Measurements from ENCODE around the gene MMS22L. TPM values are rescaled to one million over a fixed set of nuclear protein-coding genes. Genes with fewer than 3 reads are reported as not detected.
A peak's percentile ranks its signal among the peaks of the same experiment; 100 is the strongest.

Gene MMS22L
- total and polyA plus RNA-seq, 10 of the 15 experiments (the other 5 are each of a cell fraction or from before 2014, with no cell fraction given) = 5.0 to 33.9 (median 18.7) TPM

- TF ChIP-seq, protein P1, sequence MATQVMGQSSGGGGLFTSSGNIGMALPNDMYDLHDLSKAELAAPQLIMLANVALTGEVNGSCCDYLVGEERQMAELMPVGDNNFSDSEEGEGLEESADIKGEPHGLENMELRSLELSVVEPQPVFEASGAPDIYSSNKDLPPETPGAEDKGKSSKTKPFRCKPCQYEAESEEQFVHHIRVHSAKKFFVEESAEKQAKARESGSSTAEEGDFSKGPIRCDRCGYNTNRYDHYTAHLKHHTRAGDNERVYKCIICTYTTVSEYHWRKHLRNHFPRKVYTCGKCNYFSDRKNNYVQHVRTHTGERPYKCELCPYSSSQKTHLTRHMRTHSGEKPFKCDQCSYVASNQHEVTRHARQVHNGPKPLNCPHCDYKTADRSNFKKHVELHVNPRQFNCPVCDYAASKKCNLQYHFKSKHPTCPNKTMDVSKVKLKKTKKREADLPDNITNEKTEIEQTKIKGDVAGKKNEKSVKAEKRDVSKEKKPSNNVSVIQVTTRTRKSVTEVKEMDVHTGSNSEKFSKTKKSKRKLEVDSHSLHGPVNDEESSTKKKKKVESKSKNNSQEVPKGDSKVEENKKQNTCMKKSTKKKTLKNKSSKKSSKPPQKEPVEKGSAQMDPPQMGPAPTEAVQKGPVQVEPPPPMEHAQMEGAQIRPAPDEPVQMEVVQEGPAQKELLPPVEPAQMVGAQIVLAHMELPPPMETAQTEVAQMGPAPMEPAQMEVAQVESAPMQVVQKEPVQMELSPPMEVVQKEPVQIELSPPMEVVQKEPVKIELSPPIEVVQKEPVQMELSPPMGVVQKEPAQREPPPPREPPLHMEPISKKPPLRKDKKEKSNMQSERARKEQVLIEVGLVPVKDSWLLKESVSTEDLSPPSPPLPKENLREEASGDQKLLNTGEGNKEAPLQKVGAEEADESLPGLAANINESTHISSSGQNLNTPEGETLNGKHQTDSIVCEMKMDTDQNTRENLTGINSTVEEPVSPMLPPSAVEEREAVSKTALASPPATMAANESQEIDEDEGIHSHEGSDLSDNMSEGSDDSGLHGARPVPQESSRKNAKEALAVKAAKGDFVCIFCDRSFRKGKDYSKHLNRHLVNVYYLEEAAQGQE (IDR thresholded peaks at IDR 0.05; ENCODE audit: low read depth, low read length) = no peak
- TF ChIP-seq BHLHE40 (IDR thresholded peaks at IDR 0.05; ENCODE audit: borderline replicate concordance in 1 of 2, low read depth in 2 of 2, low read length in 1 of 2) (no peak), TCF7 (IDR thresholded peaks at IDR 0.05; ENCODE audit: borderline replicate concordance) (no peak), RB1 (IDR thresholded peaks at IDR 0.05; ENCODE audit: borderline replicate concordance) (no peak), SREBF1 (IDR thresholded peaks at IDR 0.05; ENCODE audit: low read length) (no peak)
Observed at GRCh38 chr6:97304701-97305100, 21.7 kb upstream of the MMS22L start (continued).

GRCh38 chr6:97294451-97294850 is 11.4 kb upstream of the MMS22L start:
- no TSS peak for BruUV-seq (replicated peaks)
- intact Hi-C loops (cut with micrococcal nuclease; ENCODE audit: unreplicated experiment) = no loop called here
- ChIA-PET RAD21 (ENCODE audit: unreplicated experiment) (no interaction called here), SMC1A (ENCODE audit: uncharacterized antibody, unreplicated experiment) (interaction anchor here (1.4 kb wide), 1 partner anchor 12 kb away, joined by 4 read pairs; no protein-coding TSS in a partner anchor), POLR2A (no interaction called here), CTCF (interaction anchor here (0.7 kb wide), 1 partner anchor 179 kb away, joined by 3 read pairs; no protein-coding TSS in a partner anchor)
- WGBS (ENCODE audit: insufficient coverage, insufficient replicate concordance, low lambda C conversion rate, missing lambda C conversion rate) = 3% methylated on average over 3 of the region's 3 CpGs
- Histone ChIP-seq H3K27me3 (replicated peaks in 1 of 2; ENCODE audit: control insufficient read depth in 2 of 2, insufficient read depth in 2 of 2, low read length in 1 of 2) (no peaks in the 10 kb centered on the region), H2AFZ (ENCODE audit: control insufficient read depth, low read depth, low read length) (no peak overlapping the region; the same call in 1 of the 2 replicates), H3K79me2 (ENCODE audit: control insufficient read depth, insufficient read depth, low read length) (no peaks in the 10 kb centered on the region), H3K27ac (ENCODE audit: control insufficient read depth, insufficient read depth) (no peak overlapping the region), H3K4me3 (no peak overlapping the region; the same call in 1 of the 2 replicates), H3K36me3 (ENCODE audit: control insufficient read depth in 2 of 2, insufficient read depth in 2 of 2, low read length in 1 of 2) (no peaks in the 10 kb centered on the region), H3K9me3 (replicated peaks; ENCODE audit: control insufficient read depth, insufficient read depth, low read length) (no peaks in the 10 kb centered on the region; the same call in 2 of the 3 replicates), H3K9ac (ENCODE audit: control insufficient read depth, insufficient read depth, low read length) (no peak overlapping the region), H3K4me2 (ENCODE audit: control insufficient read depth, insufficient read depth) (no peak overlapping the region), H3K4me1 (ENCODE audit: control insufficient read depth, insufficient read depth, low read length) (no peaks in the 10 kb centered on the region), H4K20me1 (ENCODE audit: control insufficient read depth, insufficient read depth) (no peaks in the 10 kb centered on the region)
- ATAC-seq (peak; percentile 75), FAIRE-seq (no peak), DNase-seq (ENCODE audit: low read depth, low spot score) (peak; percentile 38)
- in situ Hi-C loops (cut with MboI) = no loop called here
- TF ChIP-seq SREBF1 (IDR thresholded peaks at IDR 0.05; ENCODE audit: low read length) (no peak), ZBTB11 (CRISPR knock-in tag; IDR thresholded peaks at IDR 0.05) (no peak), STAT3 (IDR thresholded peaks at IDR 0.05; ENCODE audit: low read depth, low read length) (no peak), RAD51 (IDR thresholded peaks at IDR 0.05) (no peak), KDM1A (IDR thresholded peaks at IDR 0.05; ENCODE audit: borderline replicate concordance) (no peak), RAD21 (IDR thresholded peaks at IDR 0.05; ENCODE audit: insufficient read depth, low read depth, low read length) (no peak), SUPT20H (IDR thresholded peaks at IDR 0.05; ENCODE audit: borderline replicate concordance, control insufficient read depth, low read depth, low read length) (no peak), GABPA (IDR thresholded peaks at IDR 0.05; ENCODE audit: low read depth) (no peak), ASH2L (IDR thresholded peaks at IDR 0.05; ENCODE audit: borderline replicate concordance, low read depth) (no peak), RBBP5 (conservative IDR thresholded peaks at IDR 0.05) (no peak), POLR2A (IDR thresholded peaks at IDR 0.05; ENCODE audit: low read depth, low read length) (no peak), BHLHE40 (IDR thresholded peaks at IDR 0.05; ENCODE audit: borderline replicate concordance in 1 of 2, low read depth in 2 of 2, low read length in 1 of 2) (peak in 1 of 2 experiments; percentile 49; a peak in 1 of 4 replicates)
- TF ChIP-seq, protein P2, sequence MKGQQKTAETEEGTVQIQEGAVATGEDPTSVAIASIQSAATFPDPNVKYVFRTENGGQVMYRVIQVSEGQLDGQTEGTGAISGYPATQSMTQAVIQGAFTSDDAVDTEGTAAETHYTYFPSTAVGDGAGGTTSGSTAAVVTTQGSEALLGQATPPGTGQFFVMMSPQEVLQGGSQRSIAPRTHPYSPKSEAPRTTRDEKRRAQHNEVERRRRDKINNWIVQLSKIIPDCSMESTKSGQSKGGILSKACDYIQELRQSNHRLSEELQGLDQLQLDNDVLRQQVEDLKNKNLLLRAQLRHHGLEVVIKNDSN (IDR thresholded peaks at IDR 0.05; ENCODE audit: borderline replicate concordance, extremely low read length, insufficient read depth, low read depth, low read length) = no peak
